ENCODE data around the gene LAMP5.

DNA sequence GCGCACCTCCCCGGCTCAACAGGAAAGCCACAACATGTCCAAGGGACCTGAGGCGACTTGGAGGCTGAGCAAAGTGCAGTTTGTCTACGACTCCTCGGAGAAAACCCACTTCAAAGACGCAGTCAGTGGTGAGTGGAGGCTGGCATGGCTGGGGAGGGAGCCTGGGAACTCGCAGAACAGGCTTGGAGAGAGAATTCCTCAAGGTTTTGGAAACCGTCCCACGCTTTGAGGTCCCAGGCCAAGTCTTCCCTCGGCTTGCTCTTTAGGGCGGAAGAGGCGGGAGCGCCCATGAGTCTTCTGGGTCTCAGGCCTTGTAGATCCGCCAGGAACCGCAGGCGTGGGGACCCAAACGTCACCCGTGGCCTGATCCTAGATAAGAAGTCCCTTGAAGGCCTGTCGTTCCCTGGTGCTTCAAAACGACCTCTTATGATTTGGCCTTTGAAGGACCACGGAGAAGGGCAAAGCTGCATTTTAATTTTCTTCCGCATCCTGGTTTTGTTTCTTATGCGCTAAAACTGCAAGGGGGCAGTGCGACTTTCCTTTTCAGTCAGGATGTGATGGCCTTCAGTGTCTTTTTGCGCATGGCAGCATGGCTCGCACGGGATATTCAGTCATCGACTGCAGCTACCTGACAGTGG is 2.0 kb downstream of the LAMP5 start:
- TF ChIP-seq LEF1 (IDR thresholded peaks at IDR 0.05; ENCODE audit: borderline replicate concordance) (no peak), ARNT (IDR thresholded peaks at IDR 0.05) (no peak), HDGF (IDR thresholded peaks at IDR 0.05; ENCODE audit: borderline replicate concordance) (no peak), ELF4 (IDR thresholded peaks at IDR 0.05) (no peak), FOXK2 (IDR thresholded peaks at IDR 0.05) (no peak), FOXM1 (IDR thresholded peaks at IDR 0.05; ENCODE audit: borderline replicate concordance) (no peak), CTBP1 (IDR thresholded peaks at IDR 0.05; ENCODE audit: borderline replicate concordance) (no peak), SUZ12 (IDR thresholded peaks at IDR 0.05) (no peak), FOXA1 (IDR thresholded peaks at IDR 0.05) (no peak)

All from HEK293T (cell line).